LNCaP clone FGC (cell line): ENCODE measurements around the gene TBX21.

ENCODE experiments used
- DNase-seq: peaks from one replicate; pipeline ENCODE4 v3.0.0-alpha.2; 2011; ENCODE audit warnings: low read depth
- H3K4me3 ChIP-seq: 2 replicates; pipeline ENCODE4 v1.5.1; 2011; ENCODE audit warnings: mild to moderate bottlenecking, low read depth, low read length, control low read depth
- TF ChIP-seq, protein P1 (sequence below): IDR thresholded peaks from 2 replicates; pipeline ENCODE4 v1.5.1; 2012; ENCODE audit warnings: mild to moderate bottlenecking; ENCODE audit not compliant: control insufficient read depth, insufficient read depth; ENCODE audit errors: extremely low read depth

The TBX21 gene

DNA sequence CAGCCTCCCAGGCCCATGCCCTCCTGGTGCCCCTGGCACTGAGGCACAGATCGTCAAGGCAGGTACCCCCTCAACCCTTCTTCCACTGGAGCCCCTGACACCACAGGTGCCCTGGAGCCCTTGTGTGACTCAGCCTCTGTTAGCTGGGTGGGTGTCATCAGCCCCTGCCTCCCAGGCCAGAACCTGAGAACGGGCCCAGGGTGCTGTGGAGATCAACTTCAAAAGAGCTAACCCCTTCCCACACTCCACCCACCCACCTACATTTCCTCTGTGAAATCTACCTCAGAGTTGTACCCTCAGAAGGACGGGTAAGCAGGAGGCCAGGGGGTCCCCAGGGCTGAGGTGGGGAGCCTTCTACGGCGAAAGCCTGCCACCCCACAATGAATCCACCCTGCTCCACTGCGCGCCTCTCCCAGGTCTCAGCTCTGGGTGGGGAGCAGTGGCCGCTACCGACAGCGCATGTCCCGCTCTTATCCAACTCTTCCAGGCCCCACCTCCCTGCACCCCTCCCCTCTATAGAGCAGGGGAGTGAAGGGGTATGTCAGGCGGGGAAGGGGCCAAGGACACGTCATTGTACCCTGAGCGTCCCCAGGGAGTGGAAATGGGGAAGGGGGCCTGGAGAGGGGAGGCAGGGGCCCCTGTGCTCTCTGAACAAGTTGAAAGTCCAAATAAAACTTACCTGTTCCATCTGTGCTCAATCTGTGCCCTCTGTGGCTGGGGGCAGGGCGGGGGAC is 21.5 kb upstream of the TBX21 start:
- DNase-seq: no peak
- H3K4me3 ChIP-seq: no peak overlapping the region
- TF ChIP-seq, protein P1, sequence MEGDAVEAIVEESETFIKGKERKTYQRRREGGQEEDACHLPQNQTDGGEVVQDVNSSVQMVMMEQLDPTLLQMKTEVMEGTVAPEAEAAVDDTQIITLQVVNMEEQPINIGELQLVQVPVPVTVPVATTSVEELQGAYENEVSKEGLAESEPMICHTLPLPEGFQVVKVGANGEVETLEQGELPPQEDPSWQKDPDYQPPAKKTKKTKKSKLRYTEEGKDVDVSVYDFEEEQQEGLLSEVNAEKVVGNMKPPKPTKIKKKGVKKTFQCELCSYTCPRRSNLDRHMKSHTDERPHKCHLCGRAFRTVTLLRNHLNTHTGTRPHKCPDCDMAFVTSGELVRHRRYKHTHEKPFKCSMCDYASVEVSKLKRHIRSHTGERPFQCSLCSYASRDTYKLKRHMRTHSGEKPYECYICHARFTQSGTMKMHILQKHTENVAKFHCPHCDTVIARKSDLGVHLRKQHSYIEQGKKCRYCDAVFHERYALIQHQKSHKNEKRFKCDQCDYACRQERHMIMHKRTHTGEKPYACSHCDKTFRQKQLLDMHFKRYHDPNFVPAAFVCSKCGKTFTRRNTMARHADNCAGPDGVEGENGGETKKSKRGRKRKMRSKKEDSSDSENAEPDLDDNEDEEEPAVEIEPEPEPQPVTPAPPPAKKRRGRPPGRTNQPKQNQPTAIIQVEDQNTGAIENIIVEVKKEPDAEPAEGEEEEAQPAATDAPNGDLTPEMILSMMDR: no peak

DNA sequence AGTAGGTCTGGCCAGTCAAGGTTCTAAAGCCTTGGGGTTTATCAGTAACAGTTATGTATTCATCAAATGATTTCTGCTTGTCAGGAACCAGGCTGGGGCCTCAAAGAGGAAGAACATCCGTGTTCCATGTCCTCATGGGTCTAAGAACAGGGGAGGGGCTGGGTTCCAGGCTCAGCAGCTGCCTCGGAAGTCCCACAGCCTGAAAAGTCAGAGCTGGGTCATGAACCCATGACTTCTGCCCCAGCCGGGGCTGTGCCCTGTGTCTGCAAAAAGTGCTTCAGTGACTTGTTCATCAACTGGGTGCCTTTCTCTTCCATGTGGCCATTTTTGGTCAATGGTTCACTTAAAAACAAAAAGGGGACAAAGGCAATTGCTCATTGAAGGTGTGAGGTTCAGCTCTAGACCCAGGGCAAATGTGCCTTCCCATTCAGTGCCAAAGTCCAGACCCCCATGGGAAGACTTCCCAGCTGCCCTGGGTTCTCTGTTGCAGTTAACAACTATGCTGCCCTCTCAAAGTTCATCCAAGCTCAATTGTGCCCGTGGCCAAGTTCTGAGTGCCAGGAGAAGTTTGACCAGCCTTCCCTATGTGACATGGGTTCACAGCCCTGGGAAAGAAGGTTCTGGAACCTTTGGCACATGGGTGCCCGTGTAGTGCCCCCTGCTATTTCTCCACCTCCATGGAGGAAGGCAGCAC is 20.6 kb upstream of the TBX21 start:
- H3K4me3 ChIP-seq: no peak overlapping the region
- DNase-seq: no peak

DNA sequence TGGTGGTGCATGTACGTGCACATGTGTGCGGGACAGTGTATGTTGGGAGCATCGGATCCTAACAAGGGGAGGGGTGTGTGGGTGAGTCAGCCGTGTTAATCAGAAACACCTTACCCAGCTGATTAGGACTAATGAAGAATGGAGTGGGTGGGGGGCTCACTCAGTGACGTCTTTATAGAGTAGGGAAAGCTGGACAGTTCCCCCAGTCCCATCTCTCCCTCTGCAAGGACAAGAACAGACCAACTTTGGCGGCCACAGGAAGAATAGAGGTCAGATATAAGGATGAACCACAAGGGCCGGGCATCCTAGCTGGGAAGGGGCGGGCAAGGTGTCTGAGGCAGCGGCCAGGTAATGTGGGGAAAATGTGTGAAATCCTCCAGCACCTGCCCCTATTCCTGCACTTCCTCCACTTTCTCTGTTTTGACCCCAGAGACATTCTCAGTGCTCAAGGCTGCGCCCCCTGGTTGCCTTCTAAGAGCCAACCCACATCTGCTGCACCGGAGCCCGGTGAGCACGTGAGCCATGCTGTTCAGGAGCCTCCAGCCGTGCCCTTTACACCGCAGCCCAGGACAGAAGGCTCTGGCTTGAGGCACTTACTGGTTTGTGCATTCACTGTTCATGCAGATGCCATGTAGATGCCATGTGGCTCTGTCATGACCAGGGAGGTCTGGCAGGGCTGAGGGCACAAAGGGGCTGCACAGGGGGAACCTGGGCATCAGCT is 18.9 kb upstream of the TBX21 start:
- TF ChIP-seq, protein P1: no peak
- DNase-seq: no peak
- H3K4me3 ChIP-seq: no peak overlapping the region

More for the DNA sequence above, 20.6 kb upstream of the TBX21 start:
- TF ChIP-seq, protein P1: no peak

DNA sequence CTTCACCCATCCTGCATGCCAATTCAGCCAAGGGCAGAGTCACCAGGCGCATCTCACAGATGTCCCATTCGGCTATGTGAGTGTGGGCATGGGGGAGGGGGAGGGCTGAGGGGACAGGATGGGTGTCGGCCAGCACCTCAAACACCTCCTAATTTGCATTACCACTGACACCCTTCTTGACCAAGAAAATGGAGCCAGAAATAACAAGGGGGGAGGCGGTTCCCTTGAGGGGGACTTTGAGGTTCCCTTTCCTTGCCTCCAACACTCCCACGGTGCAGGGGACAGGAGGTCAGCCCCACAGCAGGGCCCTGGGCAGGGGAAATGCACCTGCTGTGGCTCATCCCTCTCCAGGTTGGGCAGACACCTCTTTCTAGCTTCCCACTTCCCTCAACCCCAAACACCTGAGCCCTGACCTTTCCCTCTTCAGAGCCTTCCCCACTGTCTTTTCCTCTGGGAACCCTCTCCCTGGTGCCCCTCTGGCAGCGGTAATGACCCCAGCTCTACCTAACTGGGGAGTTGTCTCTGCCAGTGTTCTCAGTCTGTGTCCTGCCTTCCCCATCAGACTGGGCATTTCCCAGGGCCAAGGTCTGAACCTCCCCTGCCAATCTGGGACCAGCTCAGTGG is 18.2 kb upstream of the TBX21 start:
- DNase-seq: no peak
- no peak overlapping the region for H3K4me3 ChIP-seq
- TF ChIP-seq, protein P1: no peak

DNA sequence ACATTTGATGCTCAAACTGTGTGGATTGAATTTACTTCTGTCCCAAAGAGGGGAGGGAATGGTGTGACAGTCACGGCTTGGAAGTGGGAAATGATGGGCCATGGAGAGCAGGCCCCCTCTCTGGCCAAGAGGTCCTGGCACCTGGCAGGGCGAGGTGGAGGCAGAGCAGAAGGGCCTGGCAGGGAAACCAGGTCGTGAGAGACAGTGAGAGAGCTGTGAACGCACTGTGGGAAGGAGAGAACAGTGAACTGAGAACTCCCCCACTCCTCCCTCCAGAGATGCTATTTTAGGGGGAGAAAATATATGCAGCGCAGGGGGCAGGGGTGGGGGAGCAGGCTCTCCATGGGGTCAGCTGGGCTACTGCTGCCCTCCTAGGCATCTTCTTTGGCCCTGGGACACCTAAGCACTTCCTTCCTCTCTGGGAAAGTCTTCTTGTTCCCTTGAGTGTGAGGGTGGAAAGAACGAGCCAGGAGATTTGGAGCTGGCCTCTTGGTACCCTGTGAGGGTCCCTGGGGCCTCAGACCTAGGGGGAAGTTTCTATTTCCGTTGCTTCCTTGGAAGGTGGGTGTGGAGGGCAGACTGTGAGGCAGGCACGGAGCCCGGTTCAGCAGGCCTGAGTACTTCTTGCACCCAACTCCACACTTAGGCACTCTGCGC is 17.2 kb upstream of the TBX21 start:
- TF ChIP-seq, protein P1: no peak
- no peak overlapping the region for H3K4me3 ChIP-seq
- DNase-seq: no peak

DNA sequence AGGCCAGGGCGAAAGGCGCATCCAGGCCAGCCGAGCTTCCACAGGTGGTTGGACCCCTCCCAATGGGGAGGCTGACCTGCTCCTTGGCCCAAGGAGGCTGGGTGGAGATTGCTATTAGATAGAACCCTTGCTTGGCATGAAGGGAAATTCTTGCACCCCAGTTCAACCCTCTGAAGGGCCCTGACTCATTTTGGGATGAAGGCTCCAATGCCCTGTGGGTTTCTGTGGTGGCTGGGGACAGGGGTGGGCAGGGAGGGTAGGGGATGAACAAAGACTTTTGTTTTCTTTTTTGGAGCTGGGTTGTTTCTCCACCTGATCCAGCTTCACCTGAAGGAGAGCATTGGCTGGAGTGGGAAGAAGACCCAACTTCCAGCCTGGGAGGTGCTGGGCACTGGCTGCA is 16.7 kb upstream of the TBX21 start:
- H3K4me3 ChIP-seq: no peak overlapping the region
- DNase-seq: no peak
- TF ChIP-seq, protein P1: no peak
